ENCODE measurements around the gene PLXNA2. TPM values are rescaled to one million over a fixed set of nuclear protein-coding genes. Genes with fewer than 3 reads are reported as not detected.

Gene PLXNA2
- polyA plus RNA-seq, 4 donors, result 12.4 to 16.7 (median 14.4) TPM

DNA sequence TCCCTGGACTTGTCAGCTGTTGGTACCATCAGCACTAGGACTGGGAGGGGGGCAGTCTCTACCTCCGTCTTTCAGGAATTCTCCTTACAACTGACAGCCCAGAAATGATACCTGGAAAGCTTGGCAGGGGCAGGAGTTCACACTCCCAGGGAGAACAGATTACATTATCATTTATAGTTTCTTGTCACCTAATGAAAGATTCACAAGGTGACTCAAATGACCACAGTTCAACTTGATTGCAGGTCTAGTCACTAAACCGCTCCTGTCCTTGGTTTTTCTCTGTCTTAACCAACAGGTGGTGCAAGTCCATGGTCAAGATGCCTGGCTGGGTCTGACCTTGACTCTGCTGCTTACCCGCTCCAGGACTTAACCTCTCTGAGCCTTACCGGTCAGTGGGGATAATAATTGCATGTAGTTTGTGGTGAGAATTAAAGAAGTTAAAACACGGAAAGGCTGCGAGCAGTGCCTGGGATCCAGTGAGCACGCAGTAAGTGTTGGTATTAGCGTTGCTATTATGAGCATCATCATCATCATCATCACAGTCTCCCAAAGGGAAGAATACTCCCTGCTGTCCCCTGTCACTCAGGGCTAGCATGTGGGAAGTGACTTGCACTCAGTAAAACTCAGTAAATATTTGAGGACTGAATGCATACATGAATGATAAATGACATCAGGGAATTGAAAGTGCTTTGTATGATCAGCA lies 207.9 kb downstream of the PLXNA2 start:
- no peak for DNase-seq (ENCODE audit: low read depth in 4 of 4, low spot score in 3 of 4)

DNA sequence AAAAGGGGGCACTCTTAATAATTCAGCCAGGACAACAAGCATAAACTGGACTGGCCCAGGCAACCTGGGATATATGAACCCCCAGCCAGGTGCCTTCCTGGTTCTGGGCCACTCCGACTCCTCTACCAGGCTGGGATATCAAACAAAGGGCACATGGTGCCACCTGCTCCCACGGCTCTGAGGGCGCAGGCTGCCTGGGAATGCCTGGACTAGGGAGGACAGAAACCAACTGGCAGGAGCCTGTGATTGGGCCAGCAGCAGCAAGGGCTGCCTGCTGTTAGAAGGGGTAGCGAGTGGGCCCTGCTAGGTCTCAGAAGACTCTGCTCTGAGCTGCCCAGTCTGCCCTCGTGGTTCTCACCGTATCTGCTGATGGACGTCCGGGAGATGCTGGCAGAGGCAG lies 210.0 kb downstream of the PLXNA2 start:
- DNase-seq (ENCODE audit: low read depth in 4 of 4, low spot score in 3 of 4), result no peak

DNA sequence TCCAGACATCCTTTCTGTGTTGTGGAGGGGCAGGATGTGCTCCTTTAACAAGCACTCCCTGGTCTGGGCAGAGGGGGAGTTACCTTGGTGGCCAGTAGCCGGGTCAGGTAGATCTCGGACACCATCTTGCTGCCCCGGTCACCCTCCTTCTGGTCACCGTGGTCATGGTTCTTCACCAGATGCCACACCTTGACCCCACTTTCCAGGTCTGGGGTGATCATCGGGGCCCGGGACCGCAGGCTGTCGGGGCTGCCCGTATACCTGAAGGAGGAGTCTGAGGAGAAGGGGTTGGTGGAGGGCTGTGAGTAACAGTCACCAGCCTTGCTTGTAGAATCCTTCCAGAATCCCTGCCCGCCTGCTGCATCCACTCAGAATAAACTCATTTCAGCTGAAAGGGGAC lies 210.9 kb downstream of the PLXNA2 start:
- no peak for DNase-seq (ENCODE audit: low read depth in 4 of 4, low spot score in 3 of 4)

DNA sequence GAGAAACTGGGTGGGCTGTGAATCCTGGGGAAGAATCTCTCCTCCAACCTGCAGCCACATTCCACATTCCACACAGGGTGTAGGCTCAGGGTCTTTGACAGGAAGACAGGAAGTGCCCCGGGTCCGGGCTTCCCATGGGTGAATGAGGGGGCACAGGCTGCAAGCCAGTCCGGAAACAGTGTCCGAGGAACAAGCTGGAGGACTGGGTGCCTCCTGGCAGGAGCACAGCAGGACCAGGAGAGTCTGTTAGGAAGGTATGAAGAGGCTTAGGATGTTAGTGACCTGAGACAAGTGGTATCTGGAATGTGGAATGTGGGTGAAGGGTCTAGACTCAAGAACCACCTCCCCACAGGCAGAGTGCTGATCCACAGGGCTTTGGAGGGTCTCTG lies 212.3 kb downstream of the PLXNA2 start:
- DNase-seq (ENCODE audit: low read depth in 4 of 4, low spot score in 3 of 4), result no peak

DNA sequence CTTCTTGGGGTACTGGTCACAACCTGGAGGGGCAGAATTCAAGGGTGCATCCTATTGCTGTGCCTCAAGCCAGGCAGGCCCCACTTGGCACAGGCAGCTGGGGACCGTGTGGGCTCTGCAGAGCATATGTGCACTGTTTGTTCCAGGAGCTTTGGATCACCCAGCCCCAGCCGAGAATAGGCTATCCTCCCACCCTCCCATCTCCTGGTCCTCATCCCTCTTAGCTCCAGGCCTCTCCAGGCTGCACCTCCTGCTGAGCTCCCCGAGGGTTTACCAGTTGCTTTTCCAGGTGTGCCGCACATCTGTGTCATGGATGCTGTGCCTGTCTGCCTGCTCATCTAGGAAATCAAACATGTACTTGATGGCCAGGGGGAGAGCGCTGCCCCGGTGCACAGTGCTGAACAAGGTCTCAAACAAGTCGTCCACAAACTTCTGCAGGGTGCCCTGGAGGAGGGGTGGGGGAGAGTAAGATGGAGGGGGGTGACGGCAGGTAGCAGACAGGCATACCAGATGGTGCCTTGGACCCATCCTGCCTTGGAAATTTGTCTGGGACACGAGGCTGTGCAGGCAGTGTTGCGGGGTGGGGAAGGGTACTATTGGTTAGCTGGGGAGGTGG lies 212.8 kb downstream of the PLXNA2 start:
- DNase-seq (ENCODE audit: low read depth in 4 of 4, low spot score in 3 of 4), result no peak

DNA sequence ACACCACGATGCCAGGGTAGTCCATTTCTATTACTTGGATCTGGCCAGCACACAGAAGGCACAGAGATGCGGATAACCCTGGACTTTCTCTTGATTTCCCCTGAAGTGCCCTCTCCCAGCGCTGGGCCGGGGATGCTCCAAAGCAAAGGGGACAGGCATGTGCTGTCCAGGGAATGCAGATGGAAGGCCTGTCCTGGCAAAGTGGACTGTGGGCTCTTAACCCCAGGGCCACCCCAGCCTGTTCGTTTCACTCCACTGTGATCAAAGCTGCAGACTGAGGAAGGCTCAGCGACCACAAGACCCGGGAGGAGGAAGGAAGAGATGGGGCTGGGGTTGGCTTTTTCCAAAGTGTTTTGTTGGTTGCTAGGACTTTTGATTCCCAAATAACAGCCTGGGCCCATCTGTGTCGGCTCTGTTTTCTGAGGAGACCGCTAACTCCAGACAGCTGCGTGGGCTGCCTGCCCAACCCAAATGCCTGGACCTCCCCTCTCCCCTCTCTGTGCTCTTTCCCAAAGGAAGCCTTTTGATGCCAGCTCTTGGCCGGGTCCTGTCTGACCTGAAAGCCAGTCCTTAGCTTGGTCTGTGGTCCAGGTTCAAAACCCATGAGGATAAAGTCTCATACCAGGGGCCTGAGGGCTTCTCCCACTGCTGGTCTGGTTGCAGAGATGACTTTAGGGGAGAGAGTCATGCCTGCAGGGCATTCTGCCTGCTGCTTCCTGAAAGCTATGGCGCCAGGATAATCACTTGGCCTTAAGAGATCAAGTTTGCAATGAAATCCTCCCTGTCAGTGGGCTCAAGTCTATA lies 213.7 kb downstream of the PLXNA2 start:
- peak in 3 of 4 donors; percentile 45 to 68 (median 67) for DNase-seq (ENCODE audit: low read depth in 4 of 4, low spot score in 3 of 4)

DNA sequence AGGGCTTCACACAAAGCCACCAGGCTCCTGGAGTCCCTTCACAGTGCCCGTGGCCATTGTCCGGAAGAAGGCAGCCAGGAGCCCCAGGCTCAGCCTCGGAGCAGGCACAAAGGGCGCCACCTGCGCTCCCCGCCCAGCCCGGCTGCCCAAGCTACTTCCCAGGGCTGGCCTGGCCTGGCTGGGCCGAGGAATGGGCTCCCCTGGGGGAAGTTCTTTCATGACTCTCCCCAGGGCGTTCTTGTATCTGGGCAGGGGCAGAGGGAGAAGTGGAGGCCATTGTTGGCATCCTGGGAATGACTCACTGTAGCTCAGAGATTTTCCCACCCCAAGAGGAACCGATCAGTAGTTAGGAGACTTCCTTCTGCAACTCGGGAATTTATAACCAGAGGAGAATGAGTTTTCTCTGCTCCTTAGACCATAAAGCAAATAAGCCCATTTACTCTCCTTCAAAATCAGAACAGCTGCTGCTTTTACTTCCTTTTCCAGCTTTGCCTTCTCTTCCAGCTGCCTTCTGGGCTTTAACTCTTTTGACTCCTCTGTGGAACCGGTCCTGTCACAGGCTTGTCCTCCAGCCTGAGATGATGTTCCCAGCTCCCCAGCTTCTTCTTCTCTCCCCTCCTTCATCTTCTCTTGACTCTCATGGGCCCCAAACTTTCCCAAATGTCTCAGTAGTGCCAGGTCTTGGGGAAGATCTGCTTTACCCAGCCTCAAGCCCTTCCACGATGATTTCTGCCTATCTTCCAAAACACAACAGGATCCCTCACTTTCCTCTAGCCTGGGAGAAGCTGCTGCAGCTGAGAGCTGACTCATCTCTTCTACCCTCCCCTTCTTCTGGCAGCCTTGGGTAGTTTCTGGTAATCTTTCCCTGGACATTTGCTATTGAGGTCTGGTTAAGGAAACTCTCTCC lies 214.6 kb downstream of the PLXNA2 start:
- no peak for DNase-seq (ENCODE audit: low read depth in 4 of 4, low spot score in 3 of 4)

DNA sequence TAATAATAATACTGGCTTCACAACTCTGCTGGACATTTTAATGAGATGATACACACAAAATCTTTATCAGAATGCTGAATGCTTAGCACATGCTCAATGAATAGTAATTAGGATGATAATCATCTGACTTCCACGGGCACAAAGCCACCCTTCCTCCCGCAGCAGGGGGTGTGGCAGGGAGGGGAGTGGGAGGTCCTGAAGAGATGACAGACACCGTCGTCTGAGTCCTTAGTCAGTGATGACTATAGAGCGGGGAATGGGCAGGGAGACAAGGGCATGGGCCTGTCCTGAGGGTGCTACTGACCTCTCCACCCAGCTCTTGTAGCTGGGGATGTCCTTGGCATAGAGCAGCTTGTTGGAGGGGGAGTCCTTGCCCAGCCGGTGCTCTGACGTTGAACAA lies 215.7 kb downstream of the PLXNA2 start:
- no peak for DNase-seq (ENCODE audit: low read depth in 4 of 4, low spot score in 3 of 4)

DNA sequence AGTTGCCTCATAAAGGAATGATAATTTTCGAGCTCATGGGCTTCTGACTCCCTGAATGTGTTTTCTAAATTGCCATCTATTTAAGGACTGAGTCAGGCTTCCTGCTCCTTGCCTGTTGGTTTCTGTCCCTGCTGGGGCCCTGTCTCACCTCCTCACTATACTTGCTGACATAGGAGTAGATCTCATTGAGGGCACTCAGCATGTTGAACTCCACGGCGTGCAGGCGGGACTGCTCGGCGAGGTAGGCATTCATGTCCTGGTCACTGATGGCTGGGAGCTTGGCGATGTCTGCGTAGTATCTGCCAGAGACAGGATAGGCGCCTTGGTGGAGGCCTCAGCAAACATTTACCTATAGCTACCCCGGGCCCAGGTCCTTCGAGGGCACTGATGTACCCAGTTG lies 216.3 kb downstream of the PLXNA2 start:
- no peak for DNase-seq (ENCODE audit: low read depth in 4 of 4, low spot score in 3 of 4)

DNA sequence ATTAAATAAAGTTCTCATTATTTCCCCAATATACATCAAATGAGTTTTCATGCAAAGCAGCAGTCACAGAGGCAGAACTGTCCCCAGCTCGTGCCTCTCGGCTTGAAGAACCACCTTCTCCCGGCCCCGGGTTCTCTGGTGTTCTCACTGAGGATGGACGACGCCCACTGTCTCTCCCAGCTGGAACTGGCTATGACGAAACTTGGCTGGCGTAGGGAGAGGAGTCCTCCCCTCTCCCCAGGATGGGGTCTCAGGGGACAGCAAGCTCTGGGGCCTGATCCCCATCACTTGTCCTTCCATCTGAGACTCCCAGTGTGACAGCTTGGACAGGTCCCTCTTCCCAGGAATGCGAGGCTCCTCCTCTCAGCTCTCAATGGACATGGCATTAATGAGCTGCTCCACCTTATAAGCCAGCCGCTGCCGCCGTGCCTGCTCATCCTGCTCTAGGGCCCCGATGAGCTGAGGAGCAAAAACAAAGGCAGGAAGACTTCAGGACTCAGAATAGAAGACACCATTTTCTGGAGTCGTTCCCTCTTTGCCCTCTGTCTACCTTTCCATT lies 217.2 kb downstream of the PLXNA2 start:
- DNase-seq (ENCODE audit: low read depth in 4 of 4, low spot score in 3 of 4), result no peak

DNA sequence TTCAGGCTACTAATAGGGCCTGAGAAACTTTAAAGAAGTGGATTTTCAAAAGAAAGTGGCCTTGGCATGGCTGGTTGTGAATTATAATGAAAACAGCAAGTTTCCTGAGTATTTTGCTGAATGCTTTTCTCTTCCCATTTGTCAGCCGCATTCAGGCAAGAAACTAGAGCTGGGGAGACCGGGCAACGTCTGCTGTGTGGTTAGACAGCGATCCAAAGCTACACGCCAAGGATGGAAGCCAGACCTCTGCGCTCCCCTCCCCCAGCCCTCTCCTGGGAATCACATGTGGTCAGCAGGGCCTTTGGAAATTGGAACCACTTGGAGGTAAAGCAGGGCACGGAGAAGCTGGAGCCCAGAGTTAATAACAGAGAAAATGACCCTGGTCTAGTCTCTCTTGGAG lies 219.2 kb downstream of the PLXNA2 start:
- no peak for DNase-seq (ENCODE audit: low read depth in 4 of 4, low spot score in 3 of 4)

DNA sequence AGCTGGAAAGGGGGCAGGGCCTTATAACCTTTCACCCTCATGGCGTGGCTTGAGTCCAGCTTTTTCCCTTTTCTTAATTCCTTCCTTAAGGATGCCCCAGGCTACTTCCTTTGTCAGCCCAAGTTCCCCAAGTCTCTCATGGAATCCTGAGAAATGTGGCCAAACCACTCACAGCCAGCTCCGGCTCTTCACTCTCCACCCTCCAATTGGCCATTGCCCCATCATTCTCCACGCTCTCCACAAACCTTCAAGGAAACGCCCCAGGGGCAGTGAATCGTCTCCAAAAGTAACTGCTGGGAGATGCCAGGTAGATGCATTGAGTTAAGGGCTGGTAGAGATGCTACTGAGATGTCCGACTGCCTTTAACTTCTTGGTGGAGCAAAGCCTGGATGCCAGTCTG lies 219.8 kb downstream of the PLXNA2 start:
- no peak for DNase-seq (ENCODE audit: low read depth in 4 of 4, low spot score in 3 of 4)

DNA sequence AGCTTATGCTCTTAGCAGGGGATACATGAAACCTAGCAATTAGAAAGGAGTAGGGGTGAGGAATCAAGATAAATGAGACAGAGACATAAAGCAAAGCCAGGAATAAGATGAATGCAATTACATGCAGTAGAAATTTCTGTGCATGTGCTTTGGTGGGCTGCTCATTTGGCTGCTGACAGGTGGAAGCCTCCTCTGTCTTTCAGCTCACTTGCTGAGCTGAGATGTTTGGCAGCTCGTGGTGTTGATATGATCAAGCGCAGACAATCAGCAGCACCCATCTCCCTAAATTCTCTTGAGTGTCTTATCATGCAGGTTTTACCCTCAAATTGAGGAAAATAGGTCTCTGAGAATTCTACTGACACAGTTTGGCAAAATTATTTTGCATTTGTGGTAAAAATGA lies 224.9 kb downstream of the PLXNA2 start:
- no peak for DNase-seq (ENCODE audit: low read depth in 4 of 4, low spot score in 3 of 4)

DNA sequence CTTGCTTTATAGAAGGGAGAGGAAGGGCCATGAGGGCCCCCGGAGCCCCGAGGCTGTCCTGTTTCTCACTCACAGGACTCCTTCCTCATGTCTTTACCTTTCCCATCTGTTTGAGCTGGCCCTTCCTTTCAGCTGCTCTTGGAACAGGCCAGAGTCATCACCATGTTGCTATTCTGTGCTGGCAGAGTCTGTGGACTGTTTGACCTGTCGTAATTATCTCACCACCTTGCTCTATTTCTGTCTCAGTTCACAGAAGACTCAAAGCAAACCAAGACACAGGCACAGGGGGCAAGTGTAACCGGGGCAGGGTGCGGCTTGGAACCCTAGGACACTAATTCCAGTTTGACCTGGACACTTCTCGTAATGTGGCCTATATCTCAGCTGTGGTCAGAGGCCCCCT lies 228.9 kb downstream of the PLXNA2 start:
- no peak for DNase-seq (ENCODE audit: low read depth in 4 of 4, low spot score in 3 of 4)

DNA sequence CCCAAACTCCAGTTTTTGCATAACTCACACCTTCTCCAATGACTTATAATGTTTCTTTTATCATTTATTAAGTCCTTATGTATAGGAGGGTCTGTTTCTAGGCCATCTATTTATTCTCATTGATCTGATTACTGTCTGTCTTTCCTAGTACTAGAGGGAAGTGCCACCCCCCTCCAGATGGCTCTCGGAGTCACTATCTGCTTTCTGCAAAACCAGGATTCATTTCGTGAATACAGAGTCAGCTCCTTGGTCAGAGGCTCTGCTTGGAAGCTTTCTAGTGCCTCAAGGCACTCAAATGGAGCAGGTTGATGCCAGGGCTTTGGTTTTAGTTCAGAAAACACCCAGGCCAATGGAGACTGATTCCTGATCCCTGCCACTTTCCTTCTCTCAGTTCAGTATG lies 231.0 kb downstream of the PLXNA2 start:
- no peak for DNase-seq (ENCODE audit: low read depth in 4 of 4, low spot score in 3 of 4)

DNA sequence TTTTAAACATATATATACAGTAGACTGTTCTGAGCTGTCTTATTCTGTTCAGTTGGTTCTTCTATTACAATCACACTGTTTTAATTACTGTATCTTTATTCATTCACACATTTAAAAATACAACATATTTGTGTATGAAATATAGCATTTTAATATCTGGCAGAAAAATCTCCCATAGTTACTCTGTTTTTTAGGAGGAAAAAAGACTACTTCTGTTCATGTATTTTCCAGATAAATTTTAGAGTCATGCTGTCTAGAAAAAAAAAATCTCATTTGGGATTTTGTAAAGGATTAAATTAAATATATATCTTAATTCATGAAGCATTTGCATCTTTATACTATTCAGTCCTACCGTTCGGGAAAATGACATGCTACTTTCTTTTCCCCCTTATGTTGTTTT lies 231.5 kb downstream of the PLXNA2 start:
- no peak for DNase-seq (ENCODE audit: low read depth in 4 of 4, low spot score in 3 of 4)

DNA sequence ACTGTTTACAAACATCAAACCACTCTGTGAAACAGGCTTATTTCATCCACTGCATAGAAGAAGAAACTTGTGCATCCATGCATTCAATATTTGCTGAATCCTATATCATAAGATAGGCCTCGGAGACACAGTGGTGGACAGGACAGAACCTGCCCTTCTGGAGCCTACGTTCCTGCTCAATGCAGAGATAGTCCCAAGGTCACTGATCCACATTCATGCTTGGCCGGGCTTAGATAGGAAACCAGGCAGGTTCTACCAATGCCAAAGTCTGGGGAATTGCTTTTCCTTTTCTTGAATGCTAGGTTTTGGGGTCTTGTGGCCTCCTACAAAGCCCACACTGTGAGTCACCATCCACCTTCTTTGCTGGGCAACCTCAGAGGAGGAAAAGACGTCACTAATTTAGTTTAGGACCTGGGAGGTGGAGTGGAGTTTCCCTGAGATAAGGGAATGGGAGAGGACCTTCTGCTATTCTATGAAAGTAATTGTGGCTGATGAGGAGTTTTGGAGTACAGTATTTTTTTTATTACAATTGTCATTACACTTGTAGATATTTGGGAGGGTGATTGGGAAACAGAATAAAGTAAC lies 233.6 kb downstream of the PLXNA2 start:
- DNase-seq (ENCODE audit: low read depth in 4 of 4, low spot score in 3 of 4), result no peak

DNA sequence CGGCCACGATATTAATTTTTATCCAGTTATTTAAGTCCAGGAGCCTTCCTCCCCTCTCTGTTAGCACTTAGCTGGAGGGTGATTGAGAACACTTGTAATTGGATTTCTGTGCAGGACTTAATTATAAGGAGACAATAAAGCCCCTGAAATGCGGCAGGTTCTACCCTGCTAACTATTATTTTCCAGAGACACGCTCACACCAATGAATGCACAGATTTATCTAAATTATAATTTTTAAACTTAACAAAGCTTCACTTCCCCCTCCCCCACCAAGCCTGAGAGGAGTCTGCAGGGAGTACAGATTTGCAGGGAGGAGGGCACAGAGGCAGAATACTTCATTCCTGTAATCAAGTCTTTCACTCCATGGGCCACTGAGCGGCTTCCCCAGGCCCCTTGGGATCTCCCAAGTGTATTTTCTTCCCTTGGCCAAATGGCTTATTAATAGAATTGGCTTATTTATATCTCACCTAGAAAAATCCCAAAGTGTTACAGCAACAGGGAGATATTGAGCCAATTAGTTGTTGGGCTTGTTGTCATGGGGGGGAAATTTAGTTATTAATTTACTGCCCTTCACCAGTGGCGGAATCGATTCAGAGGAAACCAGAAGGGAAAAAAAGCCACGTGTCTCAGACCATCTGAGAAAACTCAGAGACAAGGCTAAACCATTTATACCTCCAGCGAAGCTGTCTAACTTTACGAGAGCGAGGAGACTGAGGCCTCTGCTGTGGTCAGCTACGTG lies 234.3 kb downstream of the PLXNA2 start:
- no peak for DNase-seq (ENCODE audit: low read depth in 4 of 4, low spot score in 3 of 4)

DNA sequence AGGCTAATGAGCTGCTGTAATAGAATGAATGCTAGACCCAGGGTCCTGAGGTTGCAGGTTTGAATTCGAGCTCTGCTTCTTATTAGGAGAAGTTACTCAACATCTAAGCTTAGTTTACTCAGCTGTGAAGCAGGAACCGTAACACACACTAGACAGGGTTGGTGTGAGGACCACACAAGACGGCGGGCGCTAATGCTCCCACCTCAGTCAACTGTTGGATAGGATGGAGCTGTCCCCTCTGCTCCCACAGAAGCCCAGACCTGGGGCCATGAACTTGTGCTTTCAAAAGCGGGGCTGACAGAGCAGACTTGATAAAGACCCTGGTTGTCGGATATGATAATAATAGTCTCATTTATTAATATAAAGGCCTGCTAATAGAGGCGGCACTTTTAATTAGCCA lies 234.9 kb downstream of the PLXNA2 start:
- DNase-seq (ENCODE audit: low read depth in 4 of 4, low spot score in 3 of 4), result no peak

Measured in right renal pelvis (tissue), 4 donors.